ENCODE data around the gene C1orf21. TPM values are rescaled to one million over a fixed set of nuclear protein-coding genes. Genes with fewer than 3 reads are reported as not detected.
A peak's percentile ranks its signal among the peaks of the same experiment; 100 is the strongest.

The C1orf21 gene
- total and polyA plus RNA-seq, 2 of the 4 experiments (the other 2 are of a cell fraction): 6.4 to 9.9 TPM

DNA sequence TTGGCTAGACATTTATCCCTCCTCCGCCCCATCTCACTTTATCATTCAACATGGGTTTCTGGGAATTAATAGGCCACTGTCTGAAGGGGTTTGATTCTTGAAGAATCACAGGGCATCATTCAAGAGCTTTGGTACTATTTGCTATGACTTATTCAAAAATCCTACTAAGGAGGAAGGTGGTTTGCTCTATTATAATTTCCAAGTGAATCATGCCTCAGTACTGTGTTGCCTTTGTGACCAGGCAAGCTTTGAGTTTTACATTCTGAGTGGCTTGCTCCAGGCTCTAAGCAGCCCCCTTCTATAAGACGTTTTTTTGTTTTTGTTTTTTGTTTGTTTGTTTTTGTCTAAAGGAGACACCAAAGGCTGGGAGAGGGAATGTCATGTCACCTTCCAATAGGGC lies 2.6 kb downstream of the C1orf21 start:
- Histone ChIP-seq H4K20me1 (ENCODE audit: insufficient read depth, low read length) (peaks cover 3% of the 10 kb centered on the region; the same call in 1 of the 2 replicates), H3K4me3 (ENCODE audit: insufficient read depth, low read depth, low read length) (no peak overlapping the region), H3K27me3 (ENCODE audit: control insufficient read depth, insufficient read depth, low read length) (peaks cover 2% of the 10 kb centered on the region; the same call in 1 of the 2 replicates), H2BK20ac (ENCODE audit: low read depth, low read length) (no peak overlapping the region), H2BK15ac (ENCODE audit: low read depth, low read length) (no peak overlapping the region), H2BK5ac (ENCODE audit: low read depth, low read length, poor library complexity, severe bottlenecking) (no peak overlapping the region), H2AFZ (replicated peaks; ENCODE audit: low read length, poor library complexity) (no peak overlapping the region), H4K91ac (ENCODE audit: insufficient read depth, low read depth, low read length) (no peak overlapping the region), H3K9ac (ENCODE audit: low read depth, low read length) (no peak overlapping the region), H3K79me1 (ENCODE audit: low read depth in 1 of 2, low read length in 2 of 2) (peaks cover 19 to 38% of the 10 kb centered on the region in 2 experiments; a peak in 3 of 4 replicates), H3K9me1 (ENCODE audit: insufficient read depth, low read length) (no peaks in the 10 kb centered on the region; the same call in 1 of the 2 replicates), H3K9me3 (ENCODE audit: control insufficient read depth, insufficient read depth, low read length) (no peaks in the 10 kb centered on the region), H3K36me3 (ENCODE audit: control insufficient read depth, insufficient read depth, low read length) (no peaks in the 10 kb centered on the region), H3K18ac (ENCODE audit: low read depth, low read length) (no peak overlapping the region), H3K4ac (ENCODE audit: low read depth, low read length) (no peak overlapping the region), H2AK9ac (replicated peaks; ENCODE audit: low read depth, low read length, poor library complexity) (no peak overlapping the region), H3K27ac (ENCODE audit: insufficient read depth, low read length) (no peak overlapping the region), H3K23ac (ENCODE audit: low read depth, low read length) (no peak overlapping the region), H4K5ac (ENCODE audit: low read depth, low read length) (no peak overlapping the region), H3K56ac (ENCODE audit: extremely low read depth, insufficient read depth, low read length) (no peak overlapping the region), H3K4me2 (ENCODE audit: low read depth, low read length) (no peak overlapping the region), H2AK5ac (ENCODE audit: low read depth, low read length) (no peak overlapping the region), H3K4me1 (ENCODE audit: control insufficient read depth, insufficient read depth, low read length) (peaks cover 4% of the 10 kb centered on the region; the same call in 1 of the 2 replicates), H4K8ac (ENCODE audit: low read depth in 2 of 2, low read length in 2 of 2) (no peak overlapping the region), H3K14ac (replicated peaks; ENCODE audit: low read depth, low read length) (no peak overlapping the region), H2BK120ac (ENCODE audit: low read depth, low read length) (no peak overlapping the region; the same call in 1 of the 2 replicates)
- peak; percentile 38 for DNase-seq
- in situ Hi-C loops (cut with MboI; ENCODE audit: low sequenced_read_pairs): no loop called here
- POLR2A ChIA-PET (ENCODE audit: unreplicated experiment): no interaction called here
- no peak for ATAC-seq (ENCODE audit: low read depth)
- TF ChIP-seq RFX5 (IDR thresholded peaks at IDR 0.05; ENCODE audit: low read depth, low read length): no peak
- no peak for TF ChIP-seq NFE2L2 (IDR thresholded peaks at IDR 0.05; ENCODE audit: low read depth, low read length)
- TF ChIP-seq, protein P1, sequence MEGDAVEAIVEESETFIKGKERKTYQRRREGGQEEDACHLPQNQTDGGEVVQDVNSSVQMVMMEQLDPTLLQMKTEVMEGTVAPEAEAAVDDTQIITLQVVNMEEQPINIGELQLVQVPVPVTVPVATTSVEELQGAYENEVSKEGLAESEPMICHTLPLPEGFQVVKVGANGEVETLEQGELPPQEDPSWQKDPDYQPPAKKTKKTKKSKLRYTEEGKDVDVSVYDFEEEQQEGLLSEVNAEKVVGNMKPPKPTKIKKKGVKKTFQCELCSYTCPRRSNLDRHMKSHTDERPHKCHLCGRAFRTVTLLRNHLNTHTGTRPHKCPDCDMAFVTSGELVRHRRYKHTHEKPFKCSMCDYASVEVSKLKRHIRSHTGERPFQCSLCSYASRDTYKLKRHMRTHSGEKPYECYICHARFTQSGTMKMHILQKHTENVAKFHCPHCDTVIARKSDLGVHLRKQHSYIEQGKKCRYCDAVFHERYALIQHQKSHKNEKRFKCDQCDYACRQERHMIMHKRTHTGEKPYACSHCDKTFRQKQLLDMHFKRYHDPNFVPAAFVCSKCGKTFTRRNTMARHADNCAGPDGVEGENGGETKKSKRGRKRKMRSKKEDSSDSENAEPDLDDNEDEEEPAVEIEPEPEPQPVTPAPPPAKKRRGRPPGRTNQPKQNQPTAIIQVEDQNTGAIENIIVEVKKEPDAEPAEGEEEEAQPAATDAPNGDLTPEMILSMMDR (conservative IDR thresholded peaks at IDR 0.05; ENCODE audit: low read depth, low read length): no peak
- TF ChIP-seq CHD1 (IDR thresholded peaks at IDR 0.05; ENCODE audit: low read depth, low read length): no peak
- TF ChIP-seq, protein P2, sequence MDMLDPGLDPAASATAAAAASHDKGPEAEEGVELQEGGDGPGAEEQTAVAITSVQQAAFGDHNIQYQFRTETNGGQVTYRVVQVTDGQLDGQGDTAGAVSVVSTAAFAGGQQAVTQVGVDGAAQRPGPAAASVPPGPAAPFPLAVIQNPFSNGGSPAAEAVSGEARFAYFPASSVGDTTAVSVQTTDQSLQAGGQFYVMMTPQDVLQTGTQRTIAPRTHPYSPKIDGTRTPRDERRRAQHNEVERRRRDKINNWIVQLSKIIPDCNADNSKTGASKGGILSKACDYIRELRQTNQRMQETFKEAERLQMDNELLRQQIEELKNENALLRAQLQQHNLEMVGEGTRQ (IDR thresholded peaks at IDR 0.05; ENCODE audit: low read depth, low read length): no peak
- TF ChIP-seq RCOR1 (IDR thresholded peaks at IDR 0.05; ENCODE audit: insufficient replicate concordance, low read length): no peak
- TF ChIP-seq MAZ (IDR thresholded peaks at IDR 0.05; ENCODE audit: borderline replicate concordance, low read depth, low read length): no peak
- TF ChIP-seq FOS (IDR thresholded peaks at IDR 0.05; ENCODE audit: low read depth, low read length): no peak
- TF ChIP-seq MAFK (IDR thresholded peaks at IDR 0.05; ENCODE audit: low read depth, low read length): no peak
- no peak for TF ChIP-seq MXI1 (IDR thresholded peaks at IDR 0.05; ENCODE audit: borderline replicate concordance, low read depth, low read length)
- no peak for TF ChIP-seq POLR2A (IDR thresholded peaks at IDR 0.05; ENCODE audit: low read depth, low read length)
- no peak for TF ChIP-seq RAD21 (IDR thresholded peaks at IDR 0.05; ENCODE audit: low read length)
- TF ChIP-seq BHLHE40 (IDR thresholded peaks at IDR 0.05; ENCODE audit: low read depth, low read length): no peak
- no peak for TF ChIP-seq SMC3 (IDR thresholded peaks at IDR 0.05; ENCODE audit: low read depth, low read length)
- TF ChIP-seq CEBPB (IDR thresholded peaks at IDR 0.05; ENCODE audit: low read depth, low read length): no peak
- TF ChIP-seq, protein P3, sequence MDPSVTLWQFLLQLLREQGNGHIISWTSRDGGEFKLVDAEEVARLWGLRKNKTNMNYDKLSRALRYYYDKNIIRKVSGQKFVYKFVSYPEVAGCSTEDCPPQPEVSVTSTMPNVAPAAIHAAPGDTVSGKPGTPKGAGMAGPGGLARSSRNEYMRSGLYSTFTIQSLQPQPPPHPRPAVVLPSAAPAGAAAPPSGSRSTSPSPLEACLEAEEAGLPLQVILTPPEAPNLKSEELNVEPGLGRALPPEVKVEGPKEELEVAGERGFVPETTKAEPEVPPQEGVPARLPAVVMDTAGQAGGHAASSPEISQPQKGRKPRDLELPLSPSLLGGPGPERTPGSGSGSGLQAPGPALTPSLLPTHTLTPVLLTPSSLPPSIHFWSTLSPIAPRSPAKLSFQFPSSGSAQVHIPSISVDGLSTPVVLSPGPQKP (IDR thresholded peaks at IDR 0.05; ENCODE audit: borderline replicate concordance, low read depth, low read length): no peak
- BruUV-seq (replicated peaks): no TSS peak
- CTCF ChIA-PET: interaction anchor here (1.0 to 1.7 kb wide), 2 partner anchors 10 to 274 kb away, joined by 3 to 6 read pairs; no protein-coding TSS in a partner anchor
- no CpG with 5 or more reads among the region's 2 CpGs for WGBS, 2 experiments (ENCODE audit: extremely low coverage in 2 of 2, insufficient read length in 1 of 2)
- dilution Hi-C loops (cut with HindIII; ENCODE audit: low sequenced_read_pairs, unreplicated experiment): no loop called here
- intact Hi-C loops (cut with micrococcal nuclease): loop anchor here (5.0 to 10.0 kb wide), 4 partner anchors 92 to 755 kb away; partner anchors contain the start of gene ARPC5
